Measurements from ENCODE around the gene CFAP97.
"Not testable (repeated sequence)": the region's sequence is repeated elsewhere in the genome, so short reads cannot be mapped to it uniquely, and the experiment has no call there.

The CFAP97 gene

DNA sequence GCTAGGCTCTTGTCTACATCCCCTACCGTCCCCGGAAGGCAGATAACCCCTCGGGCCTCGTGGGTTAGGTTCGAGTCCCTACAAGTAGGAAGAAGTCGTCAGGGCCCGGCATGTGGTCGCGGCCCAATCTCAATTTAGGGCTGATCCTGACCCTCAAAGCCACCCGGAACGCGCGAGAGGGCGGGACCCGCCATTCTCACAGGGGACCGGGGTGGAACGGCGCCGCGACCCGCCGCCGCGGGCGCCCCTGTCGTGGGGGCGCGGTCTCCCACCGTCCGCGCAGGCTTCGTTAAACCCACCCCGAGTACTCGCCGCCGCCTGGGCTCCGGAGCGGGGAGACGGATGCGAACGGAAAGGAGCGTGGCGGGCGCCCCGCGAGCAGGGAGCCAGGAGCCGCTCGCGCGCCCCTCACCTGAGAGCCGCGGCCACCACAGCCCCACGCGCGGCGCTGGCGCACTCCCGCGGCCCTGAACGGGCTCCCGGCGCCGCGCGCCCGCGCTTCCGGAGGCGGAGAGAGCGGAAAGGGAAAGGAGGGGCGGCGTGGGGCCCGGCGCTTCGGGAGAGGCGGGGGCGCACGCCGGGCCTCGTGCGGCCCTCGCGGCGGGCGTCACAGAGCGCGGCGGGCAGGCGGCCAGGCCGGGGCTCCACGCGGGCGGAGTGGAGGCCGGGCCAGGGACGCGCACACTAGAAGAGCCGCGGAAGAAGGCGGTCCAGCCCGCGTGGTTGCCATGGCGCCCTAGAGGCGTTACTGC lies at the start of gene CFAP97:
CFAP97 (minus strand) TSS at position 515 of the 752 bp plus-strand sequence. CDS start 12,804 bp downstream, outside the sequence.
- DNase-seq = peak; percentile 77

DNA sequence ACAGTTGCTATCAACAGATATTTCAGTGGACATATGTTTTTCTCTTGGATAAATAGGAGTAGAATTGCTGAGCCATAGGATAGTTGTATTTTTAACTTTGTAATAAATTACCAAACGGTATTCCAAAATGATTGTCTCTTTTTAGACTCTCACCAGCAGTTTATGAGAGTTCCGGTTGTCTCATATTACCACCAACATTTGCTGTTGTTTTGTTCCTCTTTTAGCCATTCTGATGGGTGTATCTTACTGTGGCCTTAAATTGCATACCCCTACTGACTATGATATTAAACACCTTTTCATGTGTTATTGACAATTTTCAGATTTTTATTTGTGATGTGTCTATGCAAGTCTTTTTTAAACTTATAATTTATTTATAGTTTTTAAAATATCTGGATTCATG lies 45.3 kb upstream of the CFAP97 start:
- DNase-seq = no peak

DNA sequence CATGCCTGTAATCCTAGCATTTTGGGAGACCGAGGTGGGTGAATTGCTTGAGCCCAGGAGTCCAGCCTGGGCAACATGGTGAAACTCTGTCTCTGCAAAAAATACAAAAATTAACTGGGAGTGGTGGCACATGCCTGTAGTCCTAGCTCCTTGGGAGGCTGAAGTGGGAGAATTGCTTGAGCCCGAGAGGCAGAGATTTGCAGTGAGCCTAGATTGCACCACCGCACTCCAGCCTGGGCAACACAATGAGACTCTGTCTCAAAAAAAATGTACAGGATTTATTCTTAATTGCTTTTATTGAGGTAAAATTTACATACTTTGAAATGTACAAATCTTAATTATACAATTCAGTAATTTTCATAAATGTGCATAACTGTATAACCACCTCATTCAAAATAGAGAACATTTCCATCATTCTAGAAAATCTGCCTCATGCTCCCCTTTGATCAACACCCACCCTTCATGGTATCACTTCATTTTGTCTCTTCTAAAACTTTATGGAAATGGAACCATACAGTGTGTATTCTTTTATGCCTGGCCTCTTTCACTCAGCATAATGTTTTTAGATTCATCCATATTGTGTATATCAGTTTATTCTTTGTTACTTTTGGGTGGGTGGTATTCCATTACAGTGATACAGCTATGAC lies 44.7 kb upstream of the CFAP97 start:
- DNase-seq = no peak

DNA sequence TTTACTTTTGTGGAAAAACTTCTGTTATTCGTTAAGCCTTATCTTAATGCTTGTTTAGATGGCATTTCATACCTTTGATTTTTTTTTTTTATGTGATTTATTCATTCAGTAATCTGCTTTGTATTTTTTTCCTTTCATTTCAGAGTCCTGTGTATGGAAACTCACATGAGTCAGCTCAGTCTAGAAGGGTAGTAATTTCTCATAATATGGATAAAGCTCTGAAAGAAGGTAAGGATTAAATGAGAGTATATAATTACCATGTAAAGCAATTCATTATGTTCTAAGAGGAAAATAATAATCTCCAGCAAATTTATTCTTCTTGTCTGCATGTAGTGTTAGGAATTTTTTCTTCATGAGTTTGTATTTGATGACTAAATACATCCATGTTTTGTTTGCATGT lies 43.4 kb upstream of the CFAP97 start:
- no peak for DNase-seq

DNA sequence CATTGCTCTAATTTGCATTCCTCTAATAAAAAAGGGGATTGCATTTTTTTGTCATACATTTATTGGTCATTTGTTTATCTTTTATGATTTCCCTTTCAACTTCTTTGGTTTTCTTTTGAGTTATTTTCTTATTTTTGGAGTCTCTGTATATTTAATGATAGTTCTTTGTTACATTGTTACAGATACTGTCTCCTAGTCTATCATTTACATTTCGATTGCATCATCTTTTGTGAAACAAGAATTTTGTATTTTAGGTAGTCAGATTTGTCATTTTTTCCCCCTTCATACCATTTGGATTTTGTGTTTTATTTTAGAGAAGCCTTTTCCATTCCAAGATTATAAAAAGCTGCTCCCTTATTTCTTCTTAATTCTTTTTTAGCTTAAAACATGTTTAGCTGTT lies 42.7 kb upstream of the CFAP97 start:
- no peak for DNase-seq

DNA sequence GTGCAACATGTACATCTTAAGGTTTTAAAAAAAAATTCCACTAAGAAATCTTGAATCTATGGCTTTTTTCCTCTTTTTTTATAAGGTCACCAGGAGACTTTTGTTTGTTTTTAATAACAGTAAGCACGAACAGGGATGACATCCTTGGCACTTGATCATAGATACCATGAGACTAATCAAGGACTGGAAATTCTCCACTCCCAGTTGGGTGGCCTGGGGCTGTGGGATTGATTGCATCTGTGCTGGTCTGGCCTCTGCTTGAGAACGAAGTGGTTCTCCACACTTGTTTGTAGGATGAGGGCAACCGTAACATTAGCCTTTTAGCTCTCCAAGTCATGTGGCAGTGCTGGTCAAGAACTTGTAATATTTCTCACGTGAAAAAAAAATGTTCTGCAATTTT lies 41.0 kb upstream of the CFAP97 start:
- DNase-seq = no peak

DNA sequence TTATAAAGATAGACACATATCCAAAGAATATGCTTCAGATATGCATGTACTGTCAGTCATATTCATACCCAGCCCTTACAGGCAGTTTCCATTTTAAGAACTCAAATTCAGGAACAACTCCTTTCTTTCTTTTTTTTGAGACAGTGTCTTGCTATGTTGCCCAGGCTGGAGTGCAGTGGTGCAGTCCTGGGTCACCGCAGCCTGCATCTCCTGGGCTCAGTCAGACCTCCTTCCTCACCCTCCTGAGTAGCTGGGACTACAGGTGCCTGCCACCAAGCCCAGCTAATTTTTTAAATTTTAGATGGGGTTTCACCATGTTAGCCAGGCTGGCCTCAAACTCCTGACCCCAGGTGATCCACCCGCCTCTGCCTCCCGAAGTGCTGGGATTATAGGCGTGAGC lies 40.1 kb upstream of the CFAP97 start:
- DNase-seq = no peak

DNA sequence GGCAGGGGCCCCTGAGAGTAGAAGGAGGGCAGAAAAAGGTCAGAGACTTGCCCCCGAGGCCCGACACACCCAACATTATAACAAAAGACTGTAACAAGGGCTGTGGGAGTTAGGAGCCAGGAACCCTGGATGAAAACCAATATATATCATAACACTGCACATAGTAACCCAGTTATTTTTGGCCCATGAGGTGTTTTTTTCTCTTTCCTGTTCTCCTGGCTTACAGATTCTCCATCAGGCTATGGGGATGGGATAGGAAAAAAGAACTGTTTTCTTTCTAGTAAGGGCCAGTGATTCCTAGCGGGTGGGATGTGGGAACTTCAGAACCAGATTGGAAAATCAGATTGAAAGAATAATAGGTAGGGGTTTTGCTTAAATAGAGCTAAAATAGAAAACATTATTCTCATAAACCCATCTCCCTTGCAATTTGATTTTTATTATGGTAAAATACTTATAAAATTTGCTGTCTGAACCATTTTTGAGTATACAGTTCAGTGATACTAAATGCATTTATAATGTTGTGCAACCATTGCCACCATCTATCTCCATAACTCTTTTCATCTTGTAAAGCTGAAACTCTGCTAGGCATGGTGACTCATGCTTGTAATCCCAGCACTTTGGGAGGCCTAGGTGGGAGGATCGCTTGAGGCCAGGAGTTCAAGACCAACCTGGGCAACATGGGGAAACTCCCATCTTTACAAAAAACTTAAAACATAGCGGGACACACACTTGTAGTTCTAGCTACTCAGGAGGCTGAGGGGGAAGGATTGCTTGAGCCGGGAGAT lies 39.1 kb upstream of the CFAP97 start:
- DNase-seq = no peak

DNA sequence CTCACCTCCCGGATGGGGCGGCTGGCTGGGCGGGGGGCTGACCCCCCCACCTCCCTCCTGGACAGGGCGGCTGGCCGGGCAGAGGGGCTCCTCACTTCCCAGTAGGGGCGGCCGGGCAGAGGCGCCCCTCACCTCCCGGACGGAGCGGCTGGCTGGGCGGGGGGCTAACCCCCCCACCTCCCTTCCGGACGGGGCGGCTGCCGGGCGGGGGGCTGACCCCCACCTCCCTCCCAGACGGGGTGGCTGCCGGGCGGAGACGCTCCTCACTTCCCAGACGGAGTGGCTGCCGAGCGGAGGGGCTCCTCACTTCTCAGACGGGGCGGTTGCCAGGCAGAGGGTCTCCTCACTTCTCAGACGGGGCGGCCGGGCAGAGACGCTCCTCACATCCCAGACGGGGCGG lies 36.7 kb upstream of the CFAP97 start:
- DNase-seq = not testable (repeated sequence)

DNA sequence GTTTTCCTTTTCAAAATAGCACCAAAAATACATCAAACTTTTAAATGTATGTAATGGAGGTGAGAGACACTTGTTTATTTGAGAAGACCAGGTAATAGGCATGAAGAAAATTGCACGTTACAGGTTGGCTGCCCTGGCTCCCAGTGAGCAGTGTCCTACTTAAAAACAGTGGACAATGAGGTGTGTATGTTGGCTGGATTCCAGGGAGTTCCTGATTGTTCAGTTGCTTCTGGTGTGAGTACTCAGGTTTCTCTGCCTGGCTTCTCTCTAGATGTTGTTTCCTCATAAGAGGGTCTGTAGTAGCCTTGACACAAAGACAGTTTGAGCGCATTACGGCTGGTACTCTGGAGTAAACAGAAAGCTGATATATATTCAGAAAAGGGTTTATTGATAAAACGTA lies 35.0 kb upstream of the CFAP97 start:
- no peak for DNase-seq

DNA sequence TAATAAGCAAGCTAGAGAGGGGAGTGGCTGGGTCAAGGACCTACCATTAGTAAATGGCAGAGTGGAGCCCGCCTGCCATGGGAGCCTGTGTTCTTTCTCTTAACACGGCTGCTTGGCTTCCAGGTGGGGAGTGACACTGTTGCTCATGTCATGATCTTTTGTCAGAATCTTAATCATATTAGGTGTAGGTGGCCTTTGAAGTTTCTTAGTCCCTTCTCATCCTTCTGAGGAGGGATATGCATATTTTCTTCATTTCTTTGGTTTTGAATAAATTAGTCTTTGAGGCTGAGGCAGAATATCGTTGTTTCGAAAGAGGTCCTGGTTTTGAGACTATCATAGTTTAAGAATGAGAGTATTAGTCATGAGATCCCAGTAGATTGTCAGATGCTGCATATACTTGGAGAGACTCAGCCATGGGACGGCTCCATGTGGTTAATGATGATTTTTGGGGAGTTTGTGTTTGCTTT lies 34.4 kb upstream of the CFAP97 start:
- DNase-seq = no peak

DNA sequence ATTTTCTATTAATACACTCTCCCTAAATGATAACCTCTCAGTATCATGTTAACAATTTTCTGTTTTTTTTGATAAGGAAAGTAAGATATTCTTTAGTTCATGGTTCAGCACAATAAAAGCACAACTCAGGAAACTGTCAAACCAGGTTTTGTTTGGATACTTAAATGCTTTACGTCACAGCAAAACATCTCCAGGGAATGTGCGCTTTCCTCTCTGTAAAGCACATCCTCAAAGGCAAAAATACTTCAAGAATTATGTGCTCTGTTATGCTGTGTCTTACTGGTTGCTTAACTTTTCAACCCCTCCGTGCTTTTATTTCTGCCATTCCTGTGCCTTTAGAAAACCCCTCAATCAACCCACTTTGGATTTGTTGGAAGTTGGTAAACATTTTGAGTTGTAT lies 33.4 kb upstream of the CFAP97 start:
- DNase-seq = no peak

DNA sequence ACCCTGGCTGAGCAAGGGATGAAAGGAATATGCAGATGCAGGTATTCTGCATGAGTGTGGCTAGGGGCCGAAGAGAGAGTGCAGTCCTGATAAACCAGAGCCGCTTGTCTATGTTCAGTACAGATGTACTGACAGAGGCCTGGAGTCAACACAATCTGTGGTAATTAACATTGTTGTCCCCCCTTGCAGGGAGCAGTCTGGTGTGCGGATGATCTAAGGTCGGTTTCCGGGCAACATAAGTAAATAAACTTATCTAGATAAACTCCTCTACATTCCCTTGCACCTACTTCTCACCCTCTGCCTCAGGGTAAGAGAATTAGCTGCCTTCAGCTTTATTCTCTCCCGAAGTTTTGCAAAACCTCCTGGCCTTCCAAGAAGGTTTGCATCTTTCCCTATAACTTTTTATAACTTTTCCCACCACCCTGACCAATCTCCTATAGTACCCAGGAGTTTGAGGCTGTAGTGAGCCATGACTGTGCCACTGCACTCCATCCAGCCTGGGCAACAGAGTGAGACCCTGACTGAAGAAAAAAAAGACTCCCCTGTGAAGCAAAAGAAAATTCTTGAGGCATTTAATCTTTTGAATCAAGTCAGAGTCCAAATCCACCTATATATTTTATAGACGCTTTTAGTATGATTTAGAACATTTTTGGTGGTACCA lies 32.2 kb upstream of the CFAP97 start:
- DNase-seq = no peak

DNA sequence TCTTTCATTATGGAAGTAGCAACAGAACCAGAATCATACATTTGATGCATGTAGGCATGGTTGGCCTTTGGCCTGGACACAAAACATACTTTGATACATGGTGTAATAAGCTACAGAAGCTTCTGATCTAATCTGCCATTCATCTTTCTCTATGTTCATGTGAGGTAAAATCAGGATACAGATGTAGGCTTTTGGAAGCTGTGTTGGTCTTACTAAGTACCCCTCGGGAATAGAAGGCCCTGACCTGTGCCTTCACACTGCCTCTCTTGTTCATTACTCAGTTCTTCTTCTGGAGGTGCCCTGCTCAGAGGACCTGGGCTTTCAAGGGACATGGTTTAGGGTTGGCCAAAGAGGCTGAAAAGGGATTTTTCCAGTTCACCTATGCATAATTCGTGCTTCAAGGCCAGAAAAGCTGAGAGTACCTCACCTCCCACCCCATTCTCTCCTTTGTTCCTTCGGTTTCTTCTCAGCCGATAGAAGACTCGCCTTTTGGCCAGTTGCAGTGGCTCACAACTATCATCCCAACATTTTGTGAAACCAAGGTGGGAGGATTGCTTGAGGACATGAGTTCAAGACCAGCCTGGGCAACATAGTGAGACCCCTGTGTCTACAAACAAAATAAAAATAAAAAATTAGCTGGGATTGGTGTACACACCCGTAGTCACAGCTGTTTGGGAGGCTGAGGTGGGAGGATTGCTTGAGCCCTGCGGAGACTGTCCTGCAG lies 31.5 kb upstream of the CFAP97 start:
- no peak for DNase-seq

DNA sequence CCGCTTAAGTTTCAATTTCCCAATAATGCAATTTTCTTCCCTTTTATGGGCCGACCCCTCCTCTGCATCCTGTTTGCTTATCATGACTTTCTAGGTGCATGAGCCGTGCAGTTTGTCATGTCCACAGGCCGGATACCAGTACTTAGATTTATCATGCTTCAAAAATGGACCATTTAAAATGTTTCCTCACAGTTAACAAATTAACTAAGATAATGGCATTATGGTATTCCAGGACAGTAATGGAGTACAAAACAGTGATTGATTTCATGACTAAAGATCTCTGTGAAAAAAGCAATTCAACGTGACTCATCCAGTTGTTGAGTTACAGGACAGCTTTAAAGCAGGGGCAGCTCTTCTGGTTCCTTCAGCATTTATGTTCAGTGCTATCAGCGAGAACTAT lies 28.6 kb upstream of the CFAP97 start:
- DNase-seq = no peak

DNA sequence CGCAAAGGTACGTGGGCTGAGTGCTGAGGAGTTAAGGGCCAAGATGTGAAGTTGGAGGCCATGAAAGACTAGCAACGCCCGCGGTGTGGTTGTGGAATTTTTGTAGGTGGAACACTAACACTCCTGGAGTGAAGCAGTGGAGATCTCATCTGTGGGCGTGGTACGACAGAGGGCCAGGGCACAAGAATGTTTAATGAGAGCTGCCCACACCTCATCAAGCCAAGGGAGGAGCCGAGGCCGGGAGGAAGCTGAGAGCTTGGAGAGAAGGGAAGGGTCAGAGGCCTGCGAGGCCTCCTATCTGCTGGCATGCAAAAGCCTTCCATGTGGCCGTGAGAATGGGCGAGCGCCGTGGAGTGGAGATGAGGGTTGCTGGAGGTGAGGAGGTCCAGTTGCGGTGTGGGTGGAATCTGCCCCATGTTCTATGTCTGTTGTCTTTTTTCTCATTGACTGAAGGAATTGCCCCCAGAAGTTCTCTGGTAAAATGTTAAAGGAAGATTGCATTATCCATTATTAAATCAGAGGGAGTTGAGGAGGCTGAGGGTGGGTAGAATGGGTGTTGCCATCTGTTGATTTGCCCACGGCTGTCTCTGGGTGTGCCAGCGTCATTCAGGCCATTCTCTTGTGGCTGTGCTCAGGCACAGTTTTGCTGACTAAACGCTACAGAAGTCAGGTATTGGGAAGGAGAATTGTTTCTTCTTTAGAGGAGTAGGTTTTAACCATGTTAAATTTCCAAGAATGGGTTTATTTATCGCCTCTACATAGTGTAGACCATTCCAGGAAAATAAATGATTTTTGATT lies 25.4 kb upstream of the CFAP97 start:
- no peak for DNase-seq

DNA sequence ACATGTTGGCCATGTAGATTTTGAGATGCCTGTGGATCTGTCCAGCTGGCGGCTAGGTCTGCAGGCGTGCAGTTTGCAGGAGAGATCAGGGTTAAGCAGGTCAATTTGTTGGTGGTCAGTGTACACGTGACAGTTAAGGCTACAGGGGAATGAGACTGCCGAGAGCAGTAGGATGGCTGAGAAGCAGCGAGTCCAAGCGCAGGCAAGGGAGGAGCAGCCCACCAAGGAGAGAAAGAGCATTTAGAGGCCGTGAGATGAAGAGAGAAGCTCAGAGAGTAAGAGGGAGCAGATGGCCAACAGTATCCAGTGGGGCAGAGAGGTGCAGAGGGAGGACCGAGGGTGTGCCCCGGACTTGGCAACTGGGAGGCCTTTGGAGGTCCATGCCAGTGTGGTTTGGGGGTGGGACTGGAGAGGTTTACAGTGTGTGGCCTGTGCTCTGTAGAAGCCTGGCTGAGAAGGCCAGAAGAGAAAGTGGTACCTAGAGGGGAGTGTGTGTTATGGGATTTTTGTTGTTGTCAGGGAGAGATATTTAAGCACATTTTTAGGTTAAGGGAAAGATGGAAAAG lies 24.0 kb upstream of the CFAP97 start:
- no peak for DNase-seq

DNA sequence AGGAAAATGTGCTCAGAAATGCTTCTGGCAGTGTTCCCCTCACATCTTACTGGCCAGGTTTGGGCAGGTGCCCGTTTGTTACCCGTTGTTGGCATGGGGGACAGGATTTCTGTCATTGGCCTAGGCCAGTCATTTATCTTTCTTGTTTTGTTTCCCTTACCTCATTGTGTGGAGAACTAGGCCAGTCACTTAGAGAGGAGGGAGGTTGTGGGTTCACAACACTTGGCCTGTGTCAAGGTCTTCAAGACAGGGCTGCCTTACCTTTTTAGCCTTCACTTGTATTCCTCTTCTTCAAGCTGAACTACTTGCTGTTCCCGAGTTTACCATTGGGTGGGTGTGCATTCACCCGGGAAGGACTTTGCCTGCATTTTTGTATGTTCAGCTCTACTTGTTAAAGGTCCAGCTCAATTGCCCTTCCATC lies 23.3 kb upstream of the CFAP97 start:
- no peak for DNase-seq

DNA sequence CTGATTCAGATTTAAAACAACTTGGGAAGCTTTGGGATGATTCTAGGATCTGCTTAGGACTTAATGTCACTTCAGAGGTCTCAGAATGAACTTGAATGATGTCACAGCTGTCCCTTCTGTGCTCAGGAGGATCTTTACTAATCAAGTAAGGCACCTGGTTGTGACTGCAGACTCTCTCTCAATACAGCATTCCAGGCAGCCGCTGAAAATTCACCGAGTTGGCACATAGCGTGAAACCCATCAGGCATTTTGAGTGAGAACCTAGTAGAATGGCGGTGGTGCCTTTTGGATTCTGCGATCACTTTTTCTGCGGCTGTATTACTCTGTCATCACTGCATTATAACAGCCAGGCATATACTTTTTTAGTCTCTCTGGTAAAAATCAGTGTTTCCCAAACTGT lies 22.1 kb upstream of the CFAP97 start:
- DNase-seq = no peak

DNA sequence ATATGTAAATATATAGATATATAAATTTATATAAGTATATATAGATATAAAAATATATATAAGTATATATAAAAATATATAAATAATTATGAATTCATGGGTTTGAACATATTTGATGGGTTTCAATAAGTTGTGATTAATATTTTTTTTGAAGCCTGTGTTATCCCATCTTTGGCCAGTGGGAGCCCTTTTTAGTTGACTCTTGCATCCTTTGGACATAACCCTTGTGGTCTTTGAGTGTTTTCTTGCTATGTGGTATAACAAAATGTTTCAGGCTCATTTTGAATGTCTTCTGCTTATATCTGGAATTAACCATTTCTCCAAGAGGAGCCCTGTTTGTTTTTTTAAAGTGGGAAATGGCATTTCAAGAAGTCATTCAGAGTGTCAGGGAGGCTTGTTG lies 20.8 kb upstream of the CFAP97 start:
- no peak for DNase-seq

DNA sequence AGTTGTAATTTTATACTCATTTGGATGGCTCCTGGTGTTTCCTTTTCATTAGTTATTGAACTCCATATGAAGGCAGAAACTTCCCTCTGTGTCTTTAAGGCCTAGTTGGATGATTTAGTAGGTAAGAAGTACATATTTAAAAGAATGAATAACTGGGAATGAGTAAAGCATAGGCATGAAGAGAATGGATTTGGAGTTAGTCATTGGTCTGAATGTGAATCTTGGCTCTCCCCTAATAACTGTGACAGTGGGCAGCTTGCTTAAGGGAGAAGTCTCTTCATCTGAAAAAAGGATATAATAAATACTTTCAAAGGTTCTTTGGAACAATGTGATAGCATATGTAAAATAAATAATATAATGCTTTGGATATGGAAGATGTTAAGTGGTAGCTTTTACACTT lies 18.8 kb upstream of the CFAP97 start:
- DNase-seq = no peak
